Eye (tissue), 1 donor: Measurements from ENCODE around the gene CACNA1C.

Experiments used
- DNase-seq: peaks from one replicate; pipeline ENCODE4 v3.0.0-alpha.2; 2015

Gene CACNA1C

GRCh38 chr12:2301531-2302461 is 249.0 kb downstream of the CACNA1C start:
- DNase-seq: no peak

GRCh38 chr12:2302711-2303580 is 250.2 kb downstream of the CACNA1C start:
- no peak for DNase-seq

- DNase-seq: no peak
Observed at GRCh38 chr12:2304223-2304622, 251.4 kb downstream of the CACNA1C start.

- DNase-seq: no peak
Observed at GRCh38 chr12:2306012-2306411, 253.2 kb downstream of the CACNA1C start.

GRCh38 chr12:2306735-2307134 is 253.9 kb downstream of the CACNA1C start:
- DNase-seq: no peak

- no peak for DNase-seq
Observed at GRCh38 chr12:2307550-2307949, 254.8 kb downstream of the CACNA1C start.

- no peak for DNase-seq
Observed at GRCh38 chr12:2309647-2310046, 256.9 kb downstream of the CACNA1C start.

GRCh38 chr12:2311020-2311778 is 258.4 kb downstream of the CACNA1C start:
- DNase-seq: peak; percentile 67

- no peak for DNase-seq
Observed at GRCh38 chr12:2312175-2312574, 259.4 kb downstream of the CACNA1C start.

- DNase-seq: no peak
Observed at GRCh38 chr12:2312770-2313169, 260.0 kb downstream of the CACNA1C start.

GRCh38 chr12:2314492-2314891 is 261.7 kb downstream of the CACNA1C start:
- no peak for DNase-seq

- no peak for DNase-seq
Observed at GRCh38 chr12:2317772-2318171, 265.0 kb downstream of the CACNA1C start.

- no peak for DNase-seq
Observed at GRCh38 chr12:2318286-2318685, 265.5 kb downstream of the CACNA1C start.

GRCh38 chr12:2319136-2319535 is 266.3 kb downstream of the CACNA1C start:
- DNase-seq: no peak

GRCh38 chr12:2319737-2320506 is 267.1 kb downstream of the CACNA1C start:
- DNase-seq: no peak

- no peak for DNase-seq
Observed at GRCh38 chr12:2320841-2321240, 268.1 kb downstream of the CACNA1C start.

GRCh38 chr12:2322554-2323120 is 269.9 kb downstream of the CACNA1C start:
- DNase-seq: no peak

- DNase-seq: no peak
Observed at GRCh38 chr12:2323532-2324255, 270.9 kb downstream of the CACNA1C start.

GRCh38 chr12:2324387-2324786 is 271.6 kb downstream of the CACNA1C start:
- DNase-seq: no peak

GRCh38 chr12:2325519-2325918 is 272.7 kb downstream of the CACNA1C start:
- DNase-seq: no peak

GRCh38 chr12:2326470-2326869 is 273.7 kb downstream of the CACNA1C start:
- no peak for DNase-seq
